ENCODE measurements around the gene SKOR1. TPM values are rescaled to one million over a fixed set of nuclear protein-coding genes. Genes with fewer than 3 reads are reported as not detected.

SKOR1 gene
- total and polyA plus RNA-seq, 2 of the 13 experiments (the other 11 are each of a cell fraction or from before 2014, with no cell fraction given) = 0.09 to 0.11 TPM

DNA sequence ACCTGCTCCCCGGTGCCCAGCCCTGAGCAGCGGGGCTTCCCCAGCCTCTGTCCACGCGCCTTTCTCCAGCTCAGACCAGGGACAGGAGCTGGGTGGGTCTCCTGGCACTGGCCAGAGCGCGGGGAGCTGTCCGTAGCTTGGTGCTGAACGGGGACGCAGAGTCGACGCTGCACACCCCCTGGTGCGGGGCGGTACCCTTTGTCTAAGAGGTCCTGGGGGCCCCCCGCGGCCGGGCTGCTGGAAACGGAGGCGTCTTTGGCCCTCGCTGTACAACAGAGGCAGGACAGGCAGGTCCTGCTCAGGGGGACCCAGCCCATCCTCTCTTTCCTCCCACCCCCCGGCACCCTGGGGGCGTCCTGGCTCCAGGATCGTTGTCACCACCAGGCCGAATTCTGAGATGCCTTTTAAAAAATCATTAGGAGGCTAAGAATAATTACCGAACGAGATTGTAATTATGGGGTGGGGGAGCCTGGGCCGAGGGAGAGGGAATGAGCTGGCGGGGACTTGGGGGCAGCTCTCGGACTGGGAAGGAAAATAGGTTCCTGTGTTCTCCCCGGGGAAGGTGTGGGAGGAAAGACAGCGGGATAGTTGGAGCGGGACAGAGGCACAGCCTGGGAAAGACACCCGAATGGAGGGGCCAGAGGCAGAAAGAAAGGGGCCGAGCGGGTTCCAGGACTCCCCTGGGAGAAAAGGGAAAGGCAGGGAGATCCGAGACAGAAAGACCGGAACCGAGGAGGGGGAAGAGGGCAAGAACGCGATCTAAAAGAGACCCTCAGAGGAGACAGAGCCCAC, 4.1 kb upstream of the SKOR1 start (continued):
- TF ChIP-seq, protein P1, sequence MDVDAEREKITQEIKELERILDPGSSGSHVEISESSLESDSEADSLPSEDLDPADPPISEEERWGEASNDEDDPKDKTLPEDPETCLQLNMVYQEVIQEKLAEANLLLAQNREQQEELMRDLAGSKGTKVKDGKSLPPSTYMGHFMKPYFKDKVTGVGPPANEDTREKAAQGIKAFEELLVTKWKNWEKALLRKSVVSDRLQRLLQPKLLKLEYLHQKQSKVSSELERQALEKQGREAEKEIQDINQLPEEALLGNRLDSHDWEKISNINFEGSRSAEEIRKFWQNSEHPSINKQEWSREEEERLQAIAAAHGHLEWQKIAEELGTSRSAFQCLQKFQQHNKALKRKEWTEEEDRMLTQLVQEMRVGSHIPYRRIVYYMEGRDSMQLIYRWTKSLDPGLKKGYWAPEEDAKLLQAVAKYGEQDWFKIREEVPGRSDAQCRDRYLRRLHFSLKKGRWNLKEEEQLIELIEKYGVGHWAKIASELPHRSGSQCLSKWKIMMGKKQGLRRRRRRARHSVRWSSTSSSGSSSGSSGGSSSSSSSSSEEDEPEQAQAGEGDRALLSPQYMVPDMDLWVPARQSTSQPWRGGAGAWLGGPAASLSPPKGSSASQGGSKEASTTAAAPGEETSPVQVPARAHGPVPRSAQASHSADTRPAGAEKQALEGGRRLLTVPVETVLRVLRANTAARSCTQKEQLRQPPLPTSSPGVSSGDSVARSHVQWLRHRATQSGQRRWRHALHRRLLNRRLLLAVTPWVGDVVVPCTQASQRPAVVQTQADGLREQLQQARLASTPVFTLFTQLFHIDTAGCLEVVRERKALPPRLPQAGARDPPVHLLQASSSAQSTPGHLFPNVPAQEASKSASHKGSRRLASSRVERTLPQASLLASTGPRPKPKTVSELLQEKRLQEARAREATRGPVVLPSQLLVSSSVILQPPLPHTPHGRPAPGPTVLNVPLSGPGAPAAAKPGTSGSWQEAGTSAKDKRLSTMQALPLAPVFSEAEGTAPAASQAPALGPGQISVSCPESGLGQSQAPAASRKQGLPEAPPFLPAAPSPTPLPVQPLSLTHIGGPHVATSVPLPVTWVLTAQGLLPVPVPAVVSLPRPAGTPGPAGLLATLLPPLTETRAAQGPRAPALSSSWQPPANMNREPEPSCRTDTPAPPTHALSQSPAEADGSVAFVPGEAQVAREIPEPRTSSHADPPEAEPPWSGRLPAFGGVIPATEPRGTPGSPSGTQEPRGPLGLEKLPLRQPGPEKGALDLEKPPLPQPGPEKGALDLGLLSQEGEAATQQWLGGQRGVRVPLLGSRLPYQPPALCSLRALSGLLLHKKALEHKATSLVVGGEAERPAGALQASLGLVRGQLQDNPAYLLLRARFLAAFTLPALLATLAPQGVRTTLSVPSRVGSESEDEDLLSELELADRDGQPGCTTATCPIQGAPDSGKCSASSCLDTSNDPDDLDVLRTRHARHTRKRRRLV (CRISPR knock-in tag; IDR thresholded peaks at IDR 0.05) = no peak
- no peak; the same call in 1 of the 2 replicates for TF ChIP-seq RFXAP (CRISPR knock-in tag; IDR thresholded peaks at IDR 0.05; ENCODE audit: borderline replicate concordance)
- peak; percentile 38 for TF ChIP-seq XRCC5 (optimal IDR thresholded peaks at IDR 0.05; ENCODE audit: low read length)
- no peak for TF ChIP-seq ZSCAN31 (CRISPR knock-in tag; IDR thresholded peaks at IDR 0.05; ENCODE audit: low read depth)
- TF ChIP-seq, protein P2, sequence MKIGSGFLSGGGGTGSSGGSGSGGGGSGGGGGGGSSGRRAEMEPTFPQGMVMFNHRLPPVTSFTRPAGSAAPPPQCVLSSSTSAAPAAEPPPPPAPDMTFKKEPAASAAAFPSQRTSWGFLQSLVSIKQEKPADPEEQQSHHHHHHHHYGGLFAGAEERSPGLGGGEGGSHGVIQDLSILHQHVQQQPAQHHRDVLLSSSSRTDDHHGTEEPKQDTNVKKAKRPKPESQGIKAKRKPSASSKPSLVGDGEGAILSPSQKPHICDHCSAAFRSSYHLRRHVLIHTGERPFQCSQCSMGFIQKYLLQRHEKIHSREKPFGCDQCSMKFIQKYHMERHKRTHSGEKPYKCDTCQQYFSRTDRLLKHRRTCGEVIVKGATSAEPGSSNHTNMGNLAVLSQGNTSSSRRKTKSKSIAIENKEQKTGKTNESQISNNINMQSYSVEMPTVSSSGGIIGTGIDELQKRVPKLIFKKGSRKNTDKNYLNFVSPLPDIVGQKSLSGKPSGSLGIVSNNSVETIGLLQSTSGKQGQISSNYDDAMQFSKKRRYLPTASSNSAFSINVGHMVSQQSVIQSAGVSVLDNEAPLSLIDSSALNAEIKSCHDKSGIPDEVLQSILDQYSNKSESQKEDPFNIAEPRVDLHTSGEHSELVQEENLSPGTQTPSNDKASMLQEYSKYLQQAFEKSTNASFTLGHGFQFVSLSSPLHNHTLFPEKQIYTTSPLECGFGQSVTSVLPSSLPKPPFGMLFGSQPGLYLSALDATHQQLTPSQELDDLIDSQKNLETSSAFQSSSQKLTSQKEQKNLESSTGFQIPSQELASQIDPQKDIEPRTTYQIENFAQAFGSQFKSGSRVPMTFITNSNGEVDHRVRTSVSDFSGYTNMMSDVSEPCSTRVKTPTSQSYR (CRISPR knock-in tag; IDR thresholded peaks at IDR 0.05; ENCODE audit: borderline replicate concordance) = 0 out of 2 replicates have a peak, but pooled peaks have one; percentile 15
- TF ChIP-seq, protein P3, sequence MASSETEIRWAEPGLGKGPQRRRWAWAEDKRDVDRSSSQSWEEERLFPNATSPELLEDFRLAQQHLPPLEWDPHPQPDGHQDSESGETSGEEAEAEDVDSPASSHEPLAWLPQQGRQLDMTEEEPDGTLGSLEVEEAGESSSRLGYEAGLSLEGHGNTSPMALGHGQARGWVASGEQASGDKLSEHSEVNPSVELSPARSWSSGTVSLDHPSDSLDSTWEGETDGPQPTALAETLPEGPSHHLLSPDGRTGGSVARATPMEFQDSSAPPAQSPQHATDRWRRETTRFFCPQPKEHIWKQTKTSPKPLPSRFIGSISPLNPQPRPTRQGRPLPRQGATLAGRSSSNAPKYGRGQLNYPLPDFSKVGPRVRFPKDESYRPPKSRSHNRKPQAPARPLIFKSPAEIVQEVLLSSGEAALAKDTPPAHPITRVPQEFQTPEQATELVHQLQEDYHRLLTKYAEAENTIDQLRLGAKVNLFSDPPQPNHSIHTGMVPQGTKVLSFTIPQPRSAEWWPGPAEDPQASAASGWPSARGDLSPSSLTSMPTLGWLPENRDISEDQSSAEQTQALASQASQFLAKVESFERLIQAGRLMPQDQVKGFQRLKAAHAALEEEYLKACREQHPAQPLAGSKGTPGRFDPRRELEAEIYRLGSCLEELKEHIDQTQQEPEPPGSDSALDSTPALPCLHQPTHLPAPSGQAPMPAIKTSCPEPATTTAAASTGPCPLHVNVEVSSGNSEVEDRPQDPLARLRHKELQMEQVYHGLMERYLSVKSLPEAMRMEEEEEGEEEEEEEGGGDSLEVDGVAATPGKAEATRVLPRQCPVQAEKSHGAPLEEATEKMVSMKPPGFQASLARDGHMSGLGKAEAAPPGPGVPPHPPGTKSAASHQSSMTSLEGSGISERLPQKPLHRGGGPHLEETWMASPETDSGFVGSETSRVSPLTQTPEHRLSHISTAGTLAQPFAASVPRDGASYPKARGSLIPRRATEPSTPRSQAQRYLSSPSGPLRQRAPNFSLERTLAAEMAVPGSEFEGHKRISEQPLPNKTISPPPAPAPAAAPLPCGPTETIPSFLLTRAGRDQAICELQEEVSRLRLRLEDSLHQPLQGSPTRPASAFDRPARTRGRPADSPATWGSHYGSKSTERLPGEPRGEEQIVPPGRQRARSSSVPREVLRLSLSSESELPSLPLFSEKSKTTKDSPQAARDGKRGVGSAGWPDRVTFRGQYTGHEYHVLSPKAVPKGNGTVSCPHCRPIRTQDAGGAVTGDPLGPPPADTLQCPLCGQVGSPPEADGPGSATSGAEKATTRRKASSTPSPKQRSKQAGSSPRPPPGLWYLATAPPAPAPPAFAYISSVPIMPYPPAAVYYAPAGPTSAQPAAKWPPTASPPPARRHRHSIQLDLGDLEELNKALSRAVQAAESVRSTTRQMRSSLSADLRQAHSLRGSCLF (CRISPR knock-in tag; IDR thresholded peaks at IDR 0.05; ENCODE audit: borderline replicate concordance) = 0 out of 2 replicates have a peak, but pooled peaks have one; percentile 73
- TF ChIP-seq ZNF530 (CRISPR knock-in tag; IDR thresholded peaks at IDR 0.05; ENCODE audit: low read depth) = no peak
- TF ChIP-seq ZNF891 (CRISPR knock-in tag; IDR thresholded peaks at IDR 0.05) = peak; percentile 26; the same call in 1 of the 2 replicates
- no peak for TF ChIP-seq ZNF652 (CRISPR knock-in tag; IDR thresholded peaks at IDR 0.05; ENCODE audit: borderline replicate concordance, low read depth)
- no peak for TF ChIP-seq PCBP1 (IDR thresholded peaks at IDR 0.05; ENCODE audit: borderline replicate concordance, low read depth, low read length)
- TF ChIP-seq KMT2B (CRISPR knock-in tag; IDR thresholded peaks at IDR 0.05) = no peak
- no peak for TF ChIP-seq ZNF709 (CRISPR knock-in tag; IDR thresholded peaks at IDR 0.05)
- peak; percentile 20; the same call in 1 of the 3 replicates for TF ChIP-seq MXI1 (IDR thresholded peaks at IDR 0.05; ENCODE audit: borderline replicate concordance, low read depth, low read length)

Measured in HepG2 (cell line).